Renal pelvis (tissue), 4 donors: ENCODE results near the gene OR6C70. TPM values are rescaled to one million over a fixed set of nuclear protein-coding genes. Genes with fewer than 3 reads are reported as not detected.

Source experiments
- DNase-seq: peaks from one replicate; pipeline ENCODE4 v3.0.0-alpha.2; 2013
- polyA plus RNA-seq, 3 donors: library from polyadenylated mRNA; unstranded; fragments of 120-200 nt; gene quantifications; one replicate each; pipeline ENCODE4 v1.2.1, GENCODE V29; 2013; ENCODE audit not compliant: insufficient read length in 3 of 3

Gene OR6C70
- polyA plus RNA-seq, 3 donors: not detected

DNA sequence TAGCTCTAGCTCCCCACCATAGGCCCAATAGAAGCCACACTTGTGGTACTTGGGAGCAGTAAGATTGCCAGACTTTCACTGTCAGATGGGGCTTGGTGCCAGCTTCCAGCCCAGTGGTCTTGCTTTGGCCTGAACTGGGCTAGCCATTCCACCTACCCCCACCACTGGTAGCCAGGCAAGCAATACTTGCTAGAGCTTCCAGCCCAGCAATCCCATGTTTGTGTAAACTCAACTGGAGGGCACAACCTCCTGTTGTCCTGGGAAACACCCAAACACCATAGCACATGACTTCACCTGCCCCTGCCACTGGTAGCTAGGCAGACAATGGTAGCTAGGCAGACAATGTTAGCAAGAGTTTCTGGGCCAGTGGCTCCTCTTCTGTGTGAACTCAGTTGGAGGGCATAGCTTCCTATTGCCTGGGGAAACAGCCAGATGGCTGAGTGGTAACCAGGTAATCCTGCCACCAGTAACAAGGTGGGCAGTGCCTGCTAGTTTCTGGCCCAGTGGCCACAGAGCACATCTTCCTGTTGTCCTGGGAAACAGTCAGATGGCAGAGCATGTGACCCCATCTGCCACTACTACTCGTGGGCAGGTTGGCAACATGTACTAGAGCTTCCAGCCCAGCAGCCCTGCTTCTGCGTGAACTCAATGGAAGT is 49.5 kb downstream of the OR6C70 start:
- no peak for DNase-seq

Other genes starting within 250 kb of the OR6C70 start
- not detected for gene OR10A7, start 249.1 kb downstream of the OR6C70 start, polyA plus RNA-seq
- gene OR6C74, start 225.5 kb downstream of the OR6C70 start, polyA plus RNA-seq: not detected
- gene OR6C6, start 173.6 kb downstream of the OR6C70 start, polyA plus RNA-seq: under 1 TPM in 1 of 3 donors, not detected in 2; 0.19 TPM
- not detected for gene OR6C1, start 155.8 kb downstream of the OR6C70 start, polyA plus RNA-seq
- not detected for gene OR6C3, start 139.4 kb downstream of the OR6C70 start, polyA plus RNA-seq
- under 1 TPM in 1 of 3 donors, not detected in 2; 0.09 TPM for gene OR6C75, start 107.2 kb downstream of the OR6C70 start, polyA plus RNA-seq
- gene OR6C65, start 69.6 kb downstream of the OR6C70 start, polyA plus RNA-seq: not detected
- not detected for gene OR6C76, start 43.9 kb downstream of the OR6C70 start, polyA plus RNA-seq
- not detected for gene OR6C2, start 26.1 kb downstream of the OR6C70 start, polyA plus RNA-seq
- not detected for gene OR6C68, start 22.2 kb upstream of the OR6C70 start, polyA plus RNA-seq
- gene OR6C4, start 79.5 kb upstream of the OR6C70 start, polyA plus RNA-seq: under 1 TPM in 1 of 3 donors, not detected in 2; 0.04 TPM
- not detected for gene OR2AP1, start 102.3 kb upstream of the OR6C70 start, polyA plus RNA-seq
- gene OR10P1, start 166.8 kb upstream of the OR6C70 start, polyA plus RNA-seq: not detected
- gene ITGA7, start 237.8 kb upstream of the OR6C70 start, polyA plus RNA-seq: 10 to 100 TPM; 38.2 to 43.3 (median 38.9) TPM
- gene BLOC1S1, start 245.9 kb upstream of the OR6C70 start, polyA plus RNA-seq: 100 to 1,000 TPM; 114 to 141 (median 120) TPM